Adipocyte (in vitro differentiated cells): ENCODE results near the gene RHEBL1.
"Not testable (repeated sequence)": the region's sequence is repeated elsewhere in the genome, so short reads cannot be mapped to it uniquely, and the experiment has no call there.

Source experiments
- DNase-seq: peaks from one replicate; pipeline ENCODE4 v3.0.0-alpha.2; 2015; ENCODE audit warnings: low read depth
- H3K27me3 ChIP-seq: replicated peaks from 2 replicates; pipeline ENCODE4 v1.7.0; 2013; ENCODE audit warnings: mild to moderate bottlenecking, low read length, moderate library complexity; ENCODE audit not compliant: control insufficient read depth, insufficient read depth
- H3K36me3 ChIP-seq: 2 replicates; pipeline ENCODE4 v1.7.0; 2013; ENCODE audit warnings: low read length, mild to moderate bottlenecking, moderate library complexity; ENCODE audit not compliant: control insufficient read depth, insufficient read depth, severe bottlenecking
- H3K4me1 ChIP-seq: 2 replicates; pipeline ENCODE4 v1.7.0; 2013; ENCODE audit warnings: mild to moderate bottlenecking, low read length, moderate library complexity; ENCODE audit not compliant: control insufficient read depth, insufficient read depth
- H3K4me3 ChIP-seq: 2 replicates; pipeline ENCODE4 v1.7.0; 2013; ENCODE audit warnings: mild to moderate bottlenecking, low read length, moderate library complexity
- H3K9ac ChIP-seq: 2 replicates; pipeline ENCODE4 v1.7.0; 2013; ENCODE audit warnings: mild to moderate bottlenecking, low read length, moderate library complexity
- H3K9me3 ChIP-seq: 2 replicates; pipeline ENCODE4 v1.7.0; 2013; ENCODE audit warnings: mild to moderate bottlenecking, low read length, moderate library complexity; ENCODE audit not compliant: control insufficient read depth

The RHEBL1 gene

DNA sequence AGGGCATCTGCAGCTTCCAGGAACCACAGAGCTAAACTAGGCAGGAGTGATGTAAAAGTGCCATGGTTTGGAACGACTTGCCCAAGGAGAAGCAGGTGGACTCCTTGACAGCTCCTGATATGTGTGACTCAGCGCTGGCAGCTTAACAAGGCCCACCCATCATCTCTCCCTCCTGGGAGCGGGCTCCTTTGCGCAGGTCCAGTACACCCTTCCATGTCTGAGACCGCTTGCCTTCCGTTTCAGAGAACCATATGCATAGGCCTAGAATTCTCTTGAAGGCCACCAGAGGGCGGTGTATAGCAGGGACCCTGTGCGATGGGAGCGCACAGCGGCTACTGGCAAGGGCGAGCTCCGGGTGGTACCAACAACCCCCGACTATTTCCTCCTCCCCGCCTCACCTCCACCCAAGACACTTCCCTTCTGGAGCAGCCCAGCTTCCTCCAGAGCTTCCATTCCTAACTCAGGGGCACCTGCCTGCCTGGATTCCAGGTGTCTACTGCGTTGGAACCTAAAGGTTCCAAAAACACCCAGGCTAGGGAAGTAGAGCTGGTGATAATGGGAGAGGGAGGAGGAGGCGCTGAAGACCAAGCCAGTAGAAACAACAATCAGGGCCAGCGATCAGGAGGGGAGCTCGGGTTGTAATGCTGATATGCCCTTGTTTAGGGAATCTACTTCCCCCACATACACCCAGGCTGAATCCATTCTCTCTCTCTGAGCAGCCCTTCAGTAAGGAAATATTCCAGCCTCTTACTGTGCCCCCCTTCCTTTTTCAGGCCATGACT lies 18.6 kb upstream of the RHEBL1 start:
- H3K36me3 ChIP-seq: no peaks in the 10 kb centered on the region
- DNase-seq: peak; percentile 95
- no peak overlapping the region for H3K9ac ChIP-seq
- peaks cover 38% of the 10 kb centered on the region for H3K27me3 ChIP-seq
- H3K4me3 ChIP-seq: no peak overlapping the region
- H3K9me3 ChIP-seq: no peaks in the 10 kb centered on the region
- peaks cover 12% of the 10 kb centered on the region for H3K4me1 ChIP-seq

DNA sequence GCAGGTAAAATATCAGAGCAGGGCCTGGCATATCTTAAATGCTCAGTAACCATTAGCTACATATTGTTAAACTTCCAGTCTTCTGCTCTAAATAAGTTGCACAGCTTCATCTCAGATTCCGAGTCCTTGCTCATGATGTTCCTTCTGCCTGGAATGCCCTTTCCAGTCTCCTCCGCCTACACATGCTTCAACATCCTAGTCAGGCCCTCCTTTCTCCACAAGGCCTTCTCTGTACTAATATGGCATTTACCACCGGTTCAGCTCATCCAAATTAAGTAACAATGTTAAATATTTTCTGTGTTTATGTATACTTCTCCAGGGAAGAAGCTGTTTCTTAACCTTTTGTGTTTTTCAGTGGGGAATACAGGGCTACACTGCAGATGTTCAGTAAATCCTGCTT lies 16.3 kb upstream of the RHEBL1 start:
- Histone ChIP-seq H3K27me3 (peaks cover 15% of the 10 kb centered on the region), H3K4me1 (peaks cover 4% of the 10 kb centered on the region), H3K9me3 (no peaks in the 10 kb centered on the region), H3K4me3 (no peak overlapping the region), H3K36me3 (no peaks in the 10 kb centered on the region), H3K9ac (no peak overlapping the region)
- DNase-seq: peak; percentile 61

DNA sequence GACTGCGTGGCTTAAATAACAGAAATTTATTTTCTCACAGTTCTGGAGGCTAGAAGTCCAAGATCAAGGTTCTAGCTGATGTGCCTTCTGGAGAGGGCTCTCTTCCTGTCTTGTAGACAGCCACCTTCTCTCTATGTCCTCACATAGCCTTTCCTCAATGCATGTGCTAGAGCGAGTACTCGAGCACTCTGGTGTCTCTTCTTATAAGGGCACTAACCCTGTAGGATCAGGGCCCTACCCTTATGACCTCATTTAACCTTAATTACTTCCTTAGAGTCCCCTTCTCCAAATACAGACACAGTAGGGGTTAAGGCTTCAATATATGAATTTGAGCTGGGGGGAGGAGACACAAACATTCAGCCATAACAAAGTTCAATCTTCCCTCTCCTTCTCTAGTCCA lies 14.7 kb upstream of the RHEBL1 start:
- Histone ChIP-seq H3K4me3 (no peak overlapping the region), H3K9me3 (no peaks in the 10 kb centered on the region), H3K4me1 (no peaks in the 10 kb centered on the region), H3K36me3 (no peaks in the 10 kb centered on the region), H3K27me3 (peaks cover 9% of the 10 kb centered on the region), H3K9ac (no peak overlapping the region)
- DNase-seq: no peak

DNA sequence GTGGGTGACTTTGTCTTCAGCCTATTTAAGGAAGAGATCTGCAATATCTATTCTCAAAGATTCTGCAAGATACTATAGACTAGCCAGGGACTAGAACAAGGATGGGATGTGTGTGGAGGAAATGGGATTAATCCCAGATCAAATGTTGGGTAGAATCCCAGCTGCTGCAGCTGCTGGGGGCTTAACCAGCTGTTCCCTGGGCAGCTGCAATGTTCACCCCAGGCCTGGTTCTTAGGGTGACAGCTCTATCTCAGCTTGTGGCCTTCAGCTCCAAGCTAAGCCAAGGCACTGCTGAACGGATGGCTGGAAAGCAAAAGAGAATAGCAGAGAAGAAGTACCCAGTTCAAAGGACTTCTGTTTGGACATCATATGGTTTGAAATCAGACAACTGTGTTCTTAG lies 10.0 kb upstream of the RHEBL1 start:
- DNase-seq: no peak
- no peaks in the 10 kb centered on the region for H3K27me3 ChIP-seq
- no peaks in the 10 kb centered on the region for H3K4me1 ChIP-seq
- no peaks in the 10 kb centered on the region for H3K36me3 ChIP-seq
- no peak overlapping the region for H3K4me3 ChIP-seq
- H3K9me3 ChIP-seq: no peaks in the 10 kb centered on the region
- no peak overlapping the region for H3K9ac ChIP-seq

GRCh38 chr12:49070971-49071370 lies 1.2 kb upstream of the RHEBL1 start:
- peaks cover 10% of the 10 kb centered on the region for H3K4me1 ChIP-seq
- H3K9ac ChIP-seq: no peak overlapping the region
- DNase-seq: no peak
- H3K9me3 ChIP-seq: no peaks in the 10 kb centered on the region
- no peaks in the 10 kb centered on the region for H3K36me3 ChIP-seq
- no peaks in the 10 kb centered on the region for H3K27me3 ChIP-seq
- no peak overlapping the region for H3K4me3 ChIP-seq

- peak overlapping the region; percentile 84 for H3K9ac ChIP-seq
- peak overlapping the region; percentile 97 for H3K4me3 ChIP-seq
- DNase-seq: no peak
- H3K27me3 ChIP-seq: no peaks in the 10 kb centered on the region
- peaks cover 10% of the 10 kb centered on the region for H3K4me1 ChIP-seq
- no peaks in the 10 kb centered on the region for H3K9me3 ChIP-seq
- H3K36me3 ChIP-seq: no peaks in the 10 kb centered on the region
These were observed 786 bp downstream of the RHEBL1 start for GRCh38 chr12:49068879-49069506.

DNA sequence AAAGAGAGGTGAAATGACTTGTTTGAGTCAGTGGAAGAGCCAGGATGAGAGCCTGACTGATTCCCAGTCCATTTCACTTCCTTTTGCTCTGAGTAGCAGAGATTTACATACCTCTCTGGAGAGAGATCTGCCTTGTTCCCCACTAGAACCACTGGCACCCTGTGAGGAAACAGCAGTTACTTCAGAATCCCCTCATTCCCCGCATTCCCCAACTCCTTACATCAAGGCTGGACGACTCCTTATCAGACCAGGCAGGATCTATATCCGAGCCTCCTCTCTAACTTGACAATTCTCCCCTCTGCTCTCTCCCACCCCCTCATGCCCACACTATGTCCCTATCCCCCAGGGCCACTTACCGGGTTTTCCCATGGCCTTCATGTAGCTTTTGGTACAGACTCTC lies 3.7 kb downstream of the RHEBL1 start:
- no peaks in the 10 kb centered on the region for H3K36me3 ChIP-seq
- no peaks in the 10 kb centered on the region for H3K9me3 ChIP-seq
- no peak overlapping the region for H3K4me3 ChIP-seq
- H3K9ac ChIP-seq: no peak overlapping the region
- H3K27me3 ChIP-seq: no peaks in the 10 kb centered on the region
- DNase-seq: no peak
- H3K4me1 ChIP-seq: peaks cover 23% of the 10 kb centered on the region

DNA sequence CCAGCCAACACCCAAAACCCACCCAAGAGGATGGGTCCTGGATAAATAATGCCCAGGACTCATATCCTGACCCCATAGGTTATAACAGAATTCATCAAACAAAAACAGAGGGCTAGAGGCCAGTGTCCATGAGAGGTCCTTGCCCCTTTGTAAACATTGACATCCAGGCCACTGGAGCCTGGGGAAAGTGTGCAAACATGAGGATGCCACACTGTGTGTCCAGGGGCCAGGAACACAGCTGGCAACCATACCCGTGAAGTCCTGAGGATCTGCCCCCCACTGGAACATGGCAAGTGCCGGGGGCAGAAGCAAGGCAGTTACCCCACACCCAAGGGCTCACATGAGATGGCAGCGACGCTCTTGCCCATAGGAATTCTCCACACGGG lies 5.0 kb downstream of the RHEBL1 start:
- Histone ChIP-seq H3K9me3 (no peaks in the 10 kb centered on the region), H3K4me1 (peaks cover 18% of the 10 kb centered on the region), H3K27me3 (no peaks in the 10 kb centered on the region), H3K4me3 (no peak overlapping the region), H3K9ac (no peak overlapping the region), H3K36me3 (no peaks in the 10 kb centered on the region)
- no peak for DNase-seq

GRCh38 chr12:49061916-49062315 lies 7.9 kb downstream of the RHEBL1 start:
- not testable (repeated sequence) for H3K27me3 ChIP-seq, DNase-seq, H3K4me3 ChIP-seq, H3K9me3 ChIP-seq, H3K36me3 ChIP-seq
- Histone ChIP-seq H3K9ac (peak overlapping the region; percentile 96), H3K4me1 (peaks cover 32% of the 10 kb centered on the region)

DNA sequence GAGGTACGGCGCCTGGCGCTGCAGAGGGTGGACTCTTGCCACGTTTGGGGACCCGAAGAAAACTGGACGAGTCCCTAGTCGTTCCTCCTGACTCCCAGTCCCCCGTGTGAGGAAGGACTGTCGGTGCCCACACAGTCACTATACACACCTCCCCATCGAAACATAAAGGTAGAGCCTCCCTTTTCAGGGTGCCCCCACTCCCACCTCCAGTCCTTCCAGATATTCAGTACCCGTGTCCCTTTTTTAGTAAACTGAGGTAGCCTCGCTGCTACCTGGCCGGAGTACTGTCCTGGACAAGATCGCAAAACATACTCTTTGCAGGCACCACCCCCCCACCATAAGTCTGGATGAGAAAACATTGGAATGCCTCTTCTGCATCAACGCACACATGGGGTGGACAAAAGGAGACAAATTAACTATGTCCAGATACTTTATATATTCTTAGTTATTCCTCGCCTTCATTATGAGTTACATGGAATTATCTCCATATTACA lies 8.6 kb downstream of the RHEBL1 start:
- H3K9me3 ChIP-seq: no peaks in the 10 kb centered on the region
- DNase-seq: no peak

DNA sequence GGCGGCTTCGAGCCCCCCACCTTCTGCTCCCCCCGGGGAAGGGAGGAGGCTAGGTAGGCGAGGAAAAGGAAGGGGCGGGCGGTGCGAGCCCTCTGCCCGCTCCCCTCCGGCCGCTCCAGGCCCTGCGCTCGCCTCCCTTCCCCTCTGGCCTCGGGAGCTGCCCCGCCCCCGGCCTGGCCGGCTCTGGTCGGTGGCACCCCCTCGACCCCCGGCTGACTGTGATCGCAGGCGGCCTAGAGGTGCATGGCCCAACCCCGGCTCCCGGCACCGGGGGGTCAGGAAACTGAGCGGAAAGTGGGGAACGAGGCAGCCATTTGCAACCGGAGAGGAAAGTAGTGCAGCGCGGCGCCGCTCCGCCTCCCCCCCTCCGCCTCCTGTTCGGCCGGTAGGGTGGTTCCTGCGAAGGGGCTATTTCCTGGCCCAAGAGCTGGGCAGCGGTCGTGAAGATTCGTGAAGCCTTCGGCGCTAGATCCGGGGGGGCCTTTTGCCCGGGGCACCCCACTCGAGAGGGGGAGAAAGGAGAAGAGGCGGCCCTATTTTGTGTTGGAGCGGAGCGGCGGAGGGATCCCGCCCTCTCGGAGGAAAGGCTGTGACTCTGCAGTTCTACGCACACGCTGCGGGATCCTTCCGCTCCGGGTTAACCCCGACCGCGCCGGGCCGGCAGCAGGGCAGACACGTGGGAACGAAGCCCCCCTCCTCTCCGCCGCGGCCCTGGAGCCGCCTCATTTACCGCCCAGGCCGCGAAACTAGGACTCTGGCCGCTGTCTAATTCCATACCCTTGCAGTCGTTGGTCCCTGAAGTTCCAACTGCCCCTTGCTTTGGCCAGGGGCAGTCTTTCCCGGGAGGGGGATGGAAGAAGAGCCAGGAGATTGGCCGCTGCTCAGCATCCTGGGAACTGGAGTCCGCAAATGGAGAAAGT lies 9.3 kb downstream of the RHEBL1 start, which contains the start of gene KMT2D:
Gene KMT2D, minus strand, starts transcription at position 558 of the 920 bp plus-strand sequence. CDS start 5,470 bp downstream, outside the sequence.
- Histone ChIP-seq H3K4me3 (peak within 1 kb of the TSS; percentile 90), H3K9ac (peak within 1 kb of the TSS; percentile 96), H3K36me3 (no peaks in the 10 kb centered on the region), H3K27me3 (no peaks in the 10 kb centered on the region), H3K9me3 (no peaks in the 10 kb centered on the region), H3K4me1 (peaks cover 46% of the 10 kb centered on the region)
- DNase-seq: peak; percentile 98

More for the DNA sequence above, 8.6 kb downstream of the RHEBL1 start:
- H3K9ac ChIP-seq: peak overlapping the region; percentile 96
- H3K27me3 ChIP-seq: no peaks in the 10 kb centered on the region
- peak overlapping the region; percentile 90 for H3K4me3 ChIP-seq
- H3K36me3 ChIP-seq: no peaks in the 10 kb centered on the region
- H3K4me1 ChIP-seq: peaks cover 39% of the 10 kb centered on the region
